ENCODE results near the gene EID2B. TPM values are rescaled to one million over a fixed set of nuclear protein-coding genes. Genes with fewer than 3 reads are reported as not detected.

EID2B gene
- total and polyA plus RNA-seq, 2 of the 13 experiments (the other 11 are each of a cell fraction or from before 2014, with no cell fraction given) = 2.5 to 3.7 TPM

- TF ChIP-seq XRCC5 (optimal IDR thresholded peaks at IDR 0.05; ENCODE audit: low read length) (peak; percentile 47), ZSCAN9 (CRISPR knock-in tag; IDR thresholded peaks at IDR 0.05; ENCODE audit: borderline replicate concordance) (0 out of 2 replicates have a peak, but pooled peaks have one; percentile 24), ZNF350 (CRISPR knock-in tag; IDR thresholded peaks at IDR 0.05; ENCODE audit: borderline replicate concordance, low read depth) (peak; percentile 46; the same call in 1 of the 2 replicates), KDM5B (CRISPR knock-in tag; IDR thresholded peaks at IDR 0.05; ENCODE audit: borderline replicate concordance) (peak; percentile 46; the same call in 1 of the 2 replicates), TFDP1 (CRISPR knock-in tag; IDR thresholded peaks at IDR 0.05; ENCODE audit: borderline replicate concordance) (peak; percentile 47; the same call in 1 of the 2 replicates), SALL1 (CRISPR knock-in tag; IDR thresholded peaks at IDR 0.05) (peak; percentile 40; the same call in 1 of the 2 replicates), USF2 (IDR thresholded peaks at IDR 0.05; ENCODE audit: low read depth, low read length) (no peak), USF2 (CRISPR knock-in tag; IDR thresholded peaks at IDR 0.05; ENCODE audit: borderline replicate concordance) (no peak), SRY (CRISPR knock-in tag; IDR thresholded peaks at IDR 0.05) (peak; percentile 80; the same call in 1 of the 2 replicates), ZFX (CRISPR knock-in tag; IDR thresholded peaks at IDR 0.05; ENCODE audit: low read depth) (0 out of 2 replicates have a peak, but pooled peaks have one; percentile 24), ZNF501 (CRISPR knock-in tag; IDR thresholded peaks at IDR 0.05) (0 out of 2 replicates have a peak, but pooled peaks have one; percentile 27), FOXA1 (IDR thresholded peaks at IDR 0.05) (no peak), FOXA1 (CRISPR knock-in tag; IDR thresholded peaks at IDR 0.05) (no peak), ZNF441 (CRISPR knock-in tag; IDR thresholded peaks at IDR 0.05; ENCODE audit: borderline replicate concordance) (0 out of 2 replicates have a peak, but pooled peaks have one; percentile 44), HNRNPLL (IDR thresholded peaks at IDR 0.05; ENCODE audit: low read depth, low read length, poor library complexity, severe bottlenecking) (peak; percentile 82), RAD21 (CRISPR knock-in tag; IDR thresholded peaks at IDR 0.05) (peak; percentile 65), ZNF768 (CRISPR knock-in tag; IDR thresholded peaks at IDR 0.05) (peak; percentile 41; the same call in 1 of the 2 replicates)
- TF ChIP-seq, protein P1, sequence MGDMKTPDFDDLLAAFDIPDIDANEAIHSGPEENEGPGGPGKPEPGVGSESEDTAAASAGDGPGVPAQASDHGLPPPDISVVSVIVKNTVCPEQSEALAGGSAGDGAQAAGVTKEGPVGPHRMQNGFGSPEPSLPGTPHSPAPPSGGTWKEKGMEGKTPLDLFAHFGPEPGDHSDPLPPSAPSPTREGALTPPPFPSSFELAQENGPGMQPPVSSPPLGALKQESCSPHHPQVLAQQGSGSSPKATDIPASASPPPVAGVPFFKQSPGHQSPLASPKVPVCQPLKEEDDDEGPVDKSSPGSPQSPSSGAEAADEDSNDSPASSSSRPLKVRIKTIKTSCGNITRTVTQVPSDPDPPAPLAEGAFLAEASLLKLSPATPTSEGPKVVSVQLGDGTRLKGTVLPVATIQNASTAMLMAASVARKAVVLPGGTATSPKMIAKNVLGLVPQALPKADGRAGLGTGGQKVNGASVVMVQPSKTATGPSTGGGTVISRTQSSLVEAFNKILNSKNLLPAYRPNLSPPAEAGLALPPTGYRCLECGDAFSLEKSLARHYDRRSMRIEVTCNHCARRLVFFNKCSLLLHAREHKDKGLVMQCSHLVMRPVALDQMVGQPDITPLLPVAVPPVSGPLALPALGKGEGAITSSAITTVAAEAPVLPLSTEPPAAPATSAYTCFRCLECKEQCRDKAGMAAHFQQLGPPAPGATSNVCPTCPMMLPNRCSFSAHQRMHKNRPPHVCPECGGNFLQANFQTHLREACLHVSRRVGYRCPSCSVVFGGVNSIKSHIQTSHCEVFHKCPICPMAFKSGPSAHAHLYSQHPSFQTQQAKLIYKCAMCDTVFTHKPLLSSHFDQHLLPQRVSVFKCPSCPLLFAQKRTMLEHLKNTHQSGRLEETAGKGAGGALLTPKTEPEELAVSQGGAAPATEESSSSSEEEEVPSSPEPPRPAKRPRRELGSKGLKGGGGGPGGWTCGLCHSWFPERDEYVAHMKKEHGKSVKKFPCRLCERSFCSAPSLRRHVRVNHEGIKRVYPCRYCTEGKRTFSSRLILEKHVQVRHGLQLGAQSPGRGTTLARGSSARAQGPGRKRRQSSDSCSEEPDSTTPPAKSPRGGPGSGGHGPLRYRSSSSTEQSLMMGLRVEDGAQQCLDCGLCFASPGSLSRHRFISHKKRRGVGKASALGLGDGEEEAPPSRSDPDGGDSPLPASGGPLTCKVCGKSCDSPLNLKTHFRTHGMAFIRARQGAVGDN (CRISPR knock-in tag; IDR thresholded peaks at IDR 0.05) = peak; percentile 70
- TF ChIP-seq, protein P2, sequence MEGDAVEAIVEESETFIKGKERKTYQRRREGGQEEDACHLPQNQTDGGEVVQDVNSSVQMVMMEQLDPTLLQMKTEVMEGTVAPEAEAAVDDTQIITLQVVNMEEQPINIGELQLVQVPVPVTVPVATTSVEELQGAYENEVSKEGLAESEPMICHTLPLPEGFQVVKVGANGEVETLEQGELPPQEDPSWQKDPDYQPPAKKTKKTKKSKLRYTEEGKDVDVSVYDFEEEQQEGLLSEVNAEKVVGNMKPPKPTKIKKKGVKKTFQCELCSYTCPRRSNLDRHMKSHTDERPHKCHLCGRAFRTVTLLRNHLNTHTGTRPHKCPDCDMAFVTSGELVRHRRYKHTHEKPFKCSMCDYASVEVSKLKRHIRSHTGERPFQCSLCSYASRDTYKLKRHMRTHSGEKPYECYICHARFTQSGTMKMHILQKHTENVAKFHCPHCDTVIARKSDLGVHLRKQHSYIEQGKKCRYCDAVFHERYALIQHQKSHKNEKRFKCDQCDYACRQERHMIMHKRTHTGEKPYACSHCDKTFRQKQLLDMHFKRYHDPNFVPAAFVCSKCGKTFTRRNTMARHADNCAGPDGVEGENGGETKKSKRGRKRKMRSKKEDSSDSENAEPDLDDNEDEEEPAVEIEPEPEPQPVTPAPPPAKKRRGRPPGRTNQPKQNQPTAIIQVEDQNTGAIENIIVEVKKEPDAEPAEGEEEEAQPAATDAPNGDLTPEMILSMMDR (CRISPR knock-in tag; IDR thresholded peaks at IDR 0.05) = peak; percentile 88
Measured at GRCh38 chr19:39497996-39498797, 34.5 kb downstream of the EID2B start (continued).

Data from HepG2 (cell line).